Stimulated activated CD4-positive, alpha-beta T cell treated with anti-CD3 and anti-CD28 coated beads, Interleukin-12 subunit alpha, Interleukin-12 subunit beta, amount 100 ng/mL, for 4 hours (primary cell): Measurements from ENCODE around the gene RALGAPB.

Experiments
- DNase-seq: peaks from one replicate; pipeline ENCODE4 v3.0.0-alpha.2; 2020

The RALGAPB gene

DNA sequence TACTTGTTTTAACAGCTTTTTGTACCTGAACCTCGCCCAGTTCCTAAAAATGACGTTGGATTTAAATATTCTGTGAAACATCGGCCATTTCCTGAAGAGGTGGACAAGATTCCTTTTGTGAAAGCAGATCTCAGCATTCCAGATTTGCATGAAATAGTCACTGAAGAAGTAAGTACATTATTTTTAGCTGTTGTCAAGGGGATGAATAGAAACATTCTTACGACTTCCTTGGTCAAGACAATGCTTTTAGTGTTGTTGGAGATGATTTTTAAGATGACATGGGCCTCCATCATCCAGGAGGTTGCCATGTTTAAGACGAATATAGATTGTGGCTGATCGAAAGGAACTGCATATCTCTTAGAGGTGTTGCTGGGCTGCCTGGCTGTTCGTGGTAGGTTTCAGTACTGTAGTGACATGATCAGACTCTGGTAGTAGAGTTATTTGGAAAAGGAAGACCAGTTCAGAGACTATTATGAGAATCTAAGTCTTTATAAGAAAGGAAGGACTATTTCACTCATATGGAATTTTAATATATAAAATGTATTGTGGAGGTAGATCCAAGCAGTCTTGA, 78.5 kb downstream of the RALGAPB start:
- no peak for DNase-seq

- no peak for DNase-seq
Observed at GRCh38 chr20:38554986-38555385, 82.3 kb downstream of the RALGAPB start.

- DNase-seq = no peak
Observed at GRCh38 chr20:38555395-38555794, 82.8 kb downstream of the RALGAPB start.

DNA sequence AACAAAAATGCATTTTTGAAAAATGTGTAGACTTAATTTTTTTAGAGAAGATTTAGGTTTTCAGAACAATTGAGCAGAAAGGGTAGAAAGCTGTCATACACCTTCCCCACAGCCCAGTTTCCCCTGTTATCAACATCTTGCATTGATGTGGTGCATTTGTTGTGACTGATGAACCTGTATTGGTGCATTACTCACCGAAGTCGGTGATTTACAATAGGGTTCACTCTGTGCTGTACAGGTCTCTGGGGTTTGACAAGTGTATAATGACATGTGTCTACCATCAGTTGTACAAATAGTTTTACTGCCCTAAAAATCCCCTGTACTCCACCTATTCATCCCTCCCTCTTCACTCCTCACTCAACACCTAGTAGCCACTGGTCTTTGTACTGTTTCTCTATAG, 84.5 kb downstream of the RALGAPB start:
- no peak for DNase-seq

DNA sequence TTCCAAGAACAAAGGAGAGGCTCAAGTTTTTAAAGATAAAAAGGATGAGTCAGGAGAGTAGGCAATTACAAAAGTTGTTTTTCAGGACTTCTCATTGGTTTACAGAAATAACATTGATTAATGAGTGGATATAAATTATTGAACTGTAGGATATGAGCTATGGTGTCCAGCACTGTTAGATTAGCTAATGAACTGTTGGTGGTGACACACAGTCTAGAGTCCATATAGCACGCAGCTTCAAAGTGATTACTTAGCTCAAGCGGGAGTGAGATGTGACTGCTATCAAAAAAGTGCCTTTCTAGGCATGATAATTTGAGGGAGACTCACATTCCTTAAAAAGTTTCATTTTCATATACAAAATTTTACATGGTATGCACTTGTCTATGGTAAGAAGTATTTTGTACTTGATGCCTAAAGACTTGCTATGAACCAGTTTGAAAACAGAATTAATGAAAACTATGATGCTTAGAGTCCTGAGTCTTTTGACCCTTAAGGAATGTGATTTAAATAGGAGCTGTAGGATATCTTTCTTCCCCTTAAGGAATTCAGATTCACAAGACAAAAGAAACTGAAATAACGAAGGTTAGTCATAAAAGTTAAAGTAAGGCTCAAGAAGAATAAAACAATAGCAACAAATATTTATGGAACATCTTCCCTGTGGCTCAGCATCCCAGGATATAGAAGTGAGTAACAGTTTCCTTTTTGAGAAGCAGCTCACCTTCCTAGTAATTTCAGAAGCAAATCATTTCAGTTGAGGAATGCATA, 86.1 kb downstream of the RALGAPB start:
- DNase-seq = no peak

DNA sequence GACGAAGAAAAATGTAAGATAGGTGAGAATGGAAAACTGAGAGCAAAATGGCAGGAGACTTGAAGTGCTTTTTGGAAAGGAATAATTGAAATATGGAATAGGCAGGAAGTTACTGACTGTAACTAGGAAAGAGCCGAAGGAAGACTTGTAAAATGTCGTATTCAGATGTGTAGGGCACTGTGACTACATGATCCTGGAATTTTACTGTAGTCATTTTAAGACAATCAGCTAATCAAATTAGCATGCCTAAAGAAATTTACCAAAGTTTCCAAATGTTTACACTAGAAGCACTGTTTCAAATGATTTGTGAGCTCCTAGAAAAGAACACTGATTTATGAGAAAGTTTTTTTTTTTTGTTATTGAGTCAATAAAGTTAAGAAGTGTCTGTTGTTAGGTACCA, 87.1 kb downstream of the RALGAPB start:
- DNase-seq = no peak

- no peak for DNase-seq
Observed at GRCh38 chr20:38563802-38564431, 91.3 kb downstream of the RALGAPB start.

DNA sequence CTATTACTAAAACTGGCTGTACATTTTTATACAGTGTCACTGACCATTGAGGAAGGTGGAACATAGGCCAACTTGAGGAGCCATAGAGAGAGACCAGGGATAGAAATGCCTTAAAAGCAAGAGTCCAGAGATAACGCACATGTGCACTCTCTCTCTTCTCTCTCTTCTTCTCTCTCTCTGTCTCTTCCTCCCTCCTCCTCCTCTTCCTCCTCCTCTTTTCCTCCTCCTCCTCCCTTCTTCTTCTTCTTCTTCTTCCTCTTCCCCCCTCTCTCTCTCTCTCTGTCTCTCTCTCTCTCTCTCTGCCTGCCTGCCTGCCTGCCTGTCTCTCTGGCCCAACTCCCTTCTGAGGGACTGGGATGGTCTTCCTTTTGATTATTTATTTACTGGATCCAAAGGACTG, 92.0 kb downstream of the RALGAPB start:
- no peak for DNase-seq

DNA sequence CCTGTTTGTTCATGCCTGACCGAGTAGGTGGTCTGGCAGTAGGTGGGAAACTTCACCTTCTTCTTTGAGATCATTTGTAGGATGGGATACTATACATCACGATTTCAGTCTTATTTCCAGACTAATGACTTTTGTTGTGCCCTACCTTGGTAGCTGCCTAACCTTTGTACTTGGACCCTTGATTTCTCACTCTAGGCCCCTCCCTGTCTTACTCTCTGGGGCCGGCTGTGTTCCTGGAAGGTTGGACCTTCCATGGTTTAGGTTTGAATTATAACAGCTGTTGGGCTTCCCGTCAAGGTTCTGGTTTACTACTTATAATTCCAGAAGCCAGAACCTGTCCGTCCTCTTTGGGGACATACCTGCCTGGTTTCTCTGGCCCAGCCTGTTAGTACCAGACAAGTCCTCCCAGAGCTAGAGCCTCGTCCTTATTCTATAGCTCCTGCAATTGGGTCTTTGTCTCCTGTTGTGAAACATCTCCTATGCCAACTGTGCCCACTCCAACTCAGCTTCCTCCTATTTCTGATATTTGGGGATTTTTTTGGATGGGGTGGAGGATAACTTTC, 93.5 kb downstream of the RALGAPB start:
- DNase-seq = no peak

DNA sequence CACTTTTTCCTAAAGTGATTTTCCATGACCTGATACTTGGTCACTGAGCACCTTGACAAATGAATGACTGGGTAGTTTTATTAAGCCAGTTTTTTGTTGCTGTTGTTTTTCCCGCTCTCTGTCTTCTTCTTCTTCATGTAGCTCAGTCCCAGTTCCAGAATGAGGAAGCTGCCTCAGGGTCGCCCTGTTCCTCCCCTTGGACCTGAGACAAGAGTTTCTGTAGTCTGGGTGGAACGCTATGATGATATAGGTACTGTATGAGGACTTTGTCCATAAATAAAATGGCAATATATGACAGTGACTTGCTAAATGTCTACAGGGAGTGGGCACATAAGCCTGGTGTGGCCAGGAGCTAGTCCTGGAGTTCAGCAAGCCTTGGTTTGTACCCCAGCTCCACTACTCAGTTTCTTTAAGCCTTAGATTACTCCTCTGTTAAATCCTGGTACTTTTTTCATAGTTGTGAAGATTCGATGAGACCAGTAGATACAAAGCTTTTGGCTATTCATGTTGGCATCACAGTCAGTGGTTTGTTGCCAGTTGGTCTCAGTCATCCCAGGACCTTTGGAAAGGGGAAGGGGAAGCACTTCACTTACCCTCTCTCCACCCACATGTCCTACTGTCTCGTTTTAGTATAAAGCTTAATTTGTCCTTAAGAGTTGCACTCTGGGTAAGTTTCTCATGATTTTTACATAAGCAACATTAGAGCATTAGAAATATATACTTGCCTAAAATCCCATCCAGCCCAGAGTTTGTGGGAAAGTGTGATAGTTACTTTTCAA, 97.3 kb downstream of the RALGAPB start:
- no peak for DNase-seq

GRCh38 chr20:38573413-38573812, 100.8 kb downstream of the RALGAPB start:
- no peak for DNase-seq

- no peak for DNase-seq
Observed at GRCh38 chr20:38579219-38579910, 106.7 kb downstream of the RALGAPB start.

- no peak for DNase-seq
Observed at GRCh38 chr20:38579921-38580320, 107.3 kb downstream of the RALGAPB start.

DNA sequence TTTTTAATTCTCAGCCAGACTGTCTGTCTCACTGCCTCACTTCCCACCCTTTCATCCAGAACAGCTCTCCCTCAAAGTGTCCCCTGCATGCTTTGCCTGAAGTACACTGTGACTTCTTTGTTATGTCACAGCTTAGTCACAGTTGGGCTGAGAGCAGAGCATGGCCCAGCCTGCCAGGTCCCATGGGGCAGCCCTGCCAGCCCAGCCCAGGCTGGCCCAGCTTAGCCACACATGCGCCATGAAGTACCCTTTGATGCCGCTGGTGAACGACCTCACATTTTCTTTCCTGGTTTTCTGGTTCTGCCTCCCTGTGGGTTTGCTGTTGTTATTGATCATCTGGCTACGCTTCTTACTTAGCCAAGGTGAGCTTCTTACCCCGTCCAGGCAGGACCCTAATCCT, 108.4 kb downstream of the RALGAPB start, which contains the start of gene ADIG:
Gene ADIG, plus strand, starts transcription at position 185 of the 400 bp plus-strand sequence. Its CDS starts 54 bp downstream, at position 239.
- DNase-seq = no peak

GRCh38 chr20:38581830-38582358, 109.3 kb downstream of the RALGAPB start:
- no peak for DNase-seq

DNA sequence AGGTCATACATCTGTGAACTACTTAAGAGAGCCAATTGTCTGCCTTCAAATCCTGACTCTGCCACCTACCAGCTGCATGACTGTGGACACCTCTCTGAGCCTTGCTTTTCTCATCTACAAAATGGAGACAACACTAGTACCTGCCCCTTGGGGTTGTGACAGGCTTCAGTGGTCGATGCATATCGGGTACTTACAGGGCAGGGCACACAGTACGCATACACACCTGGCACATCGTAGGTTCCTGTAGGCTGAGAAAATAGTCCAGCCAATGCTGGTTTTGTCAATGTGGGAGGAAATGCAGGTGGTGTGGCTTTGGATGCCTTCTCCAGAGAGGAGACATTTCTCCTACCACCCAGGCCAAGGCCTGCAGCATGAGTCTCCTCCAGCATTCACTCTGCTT, 110.7 kb downstream of the RALGAPB start:
- no peak for DNase-seq

- DNase-seq = no peak
Observed at GRCh38 chr20:38584099-38584763, 111.6 kb downstream of the RALGAPB start.

DNA sequence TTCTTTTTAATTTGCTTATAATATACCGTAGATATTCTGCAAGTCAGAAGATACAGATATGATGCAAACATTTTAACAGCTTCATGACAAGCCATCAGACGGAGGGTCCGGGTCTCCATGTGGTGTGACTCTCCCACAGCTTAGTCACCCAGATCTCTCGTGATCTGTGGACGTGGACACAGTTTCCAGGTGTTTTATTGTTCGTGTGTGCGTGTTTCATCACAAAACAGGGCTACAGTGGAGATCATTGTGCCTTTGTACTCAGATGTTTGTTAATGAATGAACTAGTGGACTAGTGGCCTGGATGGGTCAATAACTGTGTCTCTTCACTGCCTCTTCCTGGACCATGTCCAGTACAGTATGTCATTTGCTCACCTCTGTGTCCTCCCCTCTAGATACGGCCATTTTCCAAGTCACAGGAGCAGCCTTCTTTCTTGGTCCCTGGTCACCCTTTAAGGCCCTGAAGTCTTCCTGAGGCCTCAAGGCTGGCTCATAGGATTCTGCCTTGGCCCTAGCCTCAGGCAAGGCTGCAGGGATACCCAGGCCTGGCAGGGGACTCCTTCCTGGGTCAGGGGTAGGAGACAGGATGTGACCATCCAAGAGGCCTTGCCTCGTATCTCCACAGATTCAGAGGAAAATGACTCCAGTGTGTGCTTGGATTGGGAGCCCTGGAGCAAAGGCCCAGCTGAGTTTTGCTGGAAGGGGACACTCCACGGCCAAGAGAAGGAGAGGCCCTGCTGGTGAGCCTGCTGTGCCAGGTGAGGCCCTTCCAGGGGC, 112.9 kb downstream of the RALGAPB start:
- DNase-seq = no peak

DNA sequence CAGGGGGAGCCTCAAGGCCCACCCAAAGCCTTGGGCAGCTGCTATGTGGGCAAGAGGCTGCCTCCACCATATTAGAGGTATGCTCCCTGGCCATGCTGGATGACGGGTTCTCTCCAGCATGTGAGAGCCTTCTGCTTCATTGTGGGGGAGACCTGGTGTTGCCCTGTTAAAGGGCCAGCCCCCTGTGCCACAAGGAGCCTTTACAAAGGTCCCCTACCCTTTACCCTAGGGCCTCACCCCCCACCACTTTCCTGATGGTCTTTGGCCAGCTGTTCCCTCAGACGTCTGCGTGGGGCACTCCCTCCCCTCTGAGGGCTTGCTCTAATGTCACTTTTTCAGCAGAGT, 113.5 kb downstream of the RALGAPB start:
- DNase-seq = no peak

DNA sequence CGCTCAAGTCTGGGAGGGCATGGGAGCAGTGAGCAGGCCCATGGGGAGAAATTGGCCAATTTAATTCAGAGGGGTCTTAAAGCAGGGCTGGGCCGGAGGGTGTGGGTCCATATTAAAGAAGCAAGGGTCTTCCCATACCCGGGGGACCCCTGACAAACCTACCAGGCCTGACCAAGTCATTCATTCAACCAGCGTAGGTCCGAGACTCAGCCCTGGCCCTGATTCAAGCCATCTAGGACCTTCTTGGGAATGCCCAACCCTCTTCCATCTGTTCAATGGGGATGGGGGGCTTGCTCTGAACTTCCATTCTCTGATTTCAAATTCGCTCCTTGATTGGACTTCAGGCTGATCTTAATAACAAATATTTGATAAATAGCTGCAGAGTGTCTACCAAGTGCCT, 115.7 kb downstream of the RALGAPB start:
- DNase-seq = no peak

- no peak for DNase-seq
Observed at GRCh38 chr20:38589351-38589750, 116.7 kb downstream of the RALGAPB start.
